ENCODE measurements around the gene HMCN2. TPM values are rescaled to one million over a fixed set of nuclear protein-coding genes. Genes with fewer than 3 reads are reported as not detected.

Gene HMCN2
- total and polyA plus RNA-seq, 2 donors (not counting 3 experiments of a cell fraction or from before 2014, with no cell fraction given) = 0.04 to 0.24 TPM

DNA sequence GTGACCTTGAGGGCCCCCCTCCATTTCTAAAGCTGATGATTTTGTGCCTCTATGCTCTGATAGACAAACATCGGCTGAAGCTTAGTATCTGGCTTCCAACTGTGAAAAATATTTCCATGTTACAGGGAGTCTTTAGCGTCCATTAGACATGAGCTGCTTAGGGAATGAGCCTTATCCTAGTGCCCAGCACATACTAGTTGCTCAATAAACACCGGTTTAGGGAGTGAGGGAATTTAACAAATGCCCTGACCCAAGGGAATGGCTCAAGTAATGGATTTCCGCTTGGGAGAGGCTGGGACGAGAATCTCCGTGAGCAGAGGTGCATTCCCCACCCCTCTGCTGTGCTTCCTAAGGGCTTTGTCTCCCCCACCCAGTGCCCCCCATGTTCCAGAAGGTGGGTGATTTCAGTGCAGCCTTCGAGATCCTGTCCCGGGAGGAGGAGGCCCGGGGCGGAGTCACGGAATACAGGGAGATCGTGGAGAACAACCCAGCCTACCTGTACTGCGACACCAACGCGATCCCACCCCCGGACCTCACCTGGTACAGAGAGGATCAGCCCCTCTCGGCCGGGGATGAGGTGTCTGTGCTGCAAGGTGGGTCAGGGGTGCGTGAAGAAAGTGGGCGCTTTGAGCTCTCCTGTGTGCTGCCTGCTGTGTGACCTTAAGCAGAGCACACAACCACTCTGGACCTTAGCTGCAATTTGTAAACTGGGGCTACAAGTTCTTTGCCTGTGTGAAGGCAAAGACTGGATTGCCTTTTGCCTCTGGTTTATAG, 113.5 kb downstream of the HMCN2 start:
- Histone ChIP-seq H3K4me3 (replicated peaks in 1 of 3; ENCODE audit: insufficient read depth in 1 of 3, low read depth in 1 of 3, low read length in 3 of 3) (no peak overlapping the region), H3K36me3 (ENCODE audit: control insufficient read depth in 2 of 2, extremely low read depth in 1 of 2, insufficient read depth in 2 of 2, low read length in 2 of 2) (no peaks in the 10 kb centered on the region), H3K79me2 (ENCODE audit: control insufficient read depth, insufficient read depth, low read length) (no peaks in the 10 kb centered on the region), H4K20me1 (replicated peaks; ENCODE audit: control insufficient read depth, extremely low read depth, insufficient read depth, low read length) (no peaks in the 10 kb centered on the region), H3K27me3 (ENCODE audit: control insufficient read depth in 2 of 2, insufficient read depth in 2 of 2, low read length in 2 of 2) (no peaks in the 10 kb centered on the region), H3K4me1 (ENCODE audit: control insufficient read depth, extremely low read depth, insufficient read depth, low read length) (no peaks in the 10 kb centered on the region), H3K9me1 (replicated peaks; ENCODE audit: control insufficient read depth, extremely low read depth, insufficient read depth, low read length) (no peaks in the 10 kb centered on the region), H3K9me3 (replicated peaks; ENCODE audit: control insufficient read depth, insufficient read depth, low read length) (no peaks in the 10 kb centered on the region), H3K27ac (ENCODE audit: insufficient read depth, low read depth, low read length) (no peak overlapping the region), H2AFZ (ENCODE audit: low read depth, low read length) (no peak overlapping the region), H3K4me2 (ENCODE audit: insufficient read depth, low read length) (no peak overlapping the region), H3K9ac (replicated peaks; ENCODE audit: extremely low read depth, insufficient read depth, low read length) (no peak overlapping the region)
- intact Hi-C loops (cut with micrococcal nuclease) = no loop called here
- no TSS peak for BruUV-seq (replicated peaks)
- ChIA-PET CTCF (no interaction called here), POLR2A (no interaction called here)
- dilution Hi-C loops (cut with MboI; ENCODE audit: extremely low pct_ligation_motif_present, low sequenced_read_pairs) = no loop called here
- no peak for FAIRE-seq
- no peak for DNase-seq (ENCODE audit: low read depth, low spot score)
- TF ChIP-seq GATA2 (IDR thresholded peaks at IDR 0.05; ENCODE audit: insufficient read depth, insufficient read length, low read depth, low read length) (no peak), CTCF (IDR thresholded peaks at IDR 0.05; ENCODE audit: extremely low read depth in 1 of 2, insufficient read depth in 1 of 2, low read depth in 1 of 2, low read length in 2 of 2) (no peak), JUN (IDR thresholded peaks at IDR 0.05; ENCODE audit: borderline replicate concordance, insufficient read depth, insufficient read length, low read depth) (no peak), POLR2AphosphoS5 (IDR thresholded peaks at IDR 0.05; ENCODE audit: insufficient read depth, low read depth, low read length) (no peak), POLR2A (IDR thresholded peaks at IDR 0.05; ENCODE audit: low read depth, low read length) (no peak), MYC (IDR thresholded peaks at IDR 0.05; ENCODE audit: low read depth, low read length) (no peak), EZH2 (IDR thresholded peaks at IDR 0.05; ENCODE audit: borderline replicate concordance, low read depth, low read length, severe bottlenecking) (no peak), FOS (IDR thresholded peaks at IDR 0.05; ENCODE audit: borderline replicate concordance, insufficient read depth, low read length) (no peak)
- TF ChIP-seq, protein P1, sequence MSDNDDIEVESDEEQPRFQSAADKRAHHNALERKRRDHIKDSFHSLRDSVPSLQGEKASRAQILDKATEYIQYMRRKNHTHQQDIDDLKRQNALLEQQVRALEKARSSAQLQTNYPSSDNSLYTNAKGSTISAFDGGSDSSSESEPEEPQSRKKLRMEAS (IDR thresholded peaks at IDR 0.05; ENCODE audit: insufficient read depth, insufficient read length) = no peak
